Ovary (tissue), 9 donors: ENCODE data around the gene PWP1. TPM values are rescaled to one million over a fixed set of nuclear protein-coding genes. Genes with fewer than 3 reads are reported as not detected.
"Not testable (repeated sequence)": the region's sequence is repeated elsewhere in the genome, so short reads cannot be mapped to it uniquely, and the experiment has no call there.

Experiments
- DNase-seq, 5 donors: peaks; one replicate each; pipeline ENCODE4 v3.0.0-alpha.2; 2019 to 2020
- H3K27ac ChIP-seq, 2 donors: fragments of 200-600 bp; one replicate each; pipeline versions ENCODE4 v1.5.1 to v1.8.0; 2019 to 2022
- H3K27me3 ChIP-seq: fragments of 200-600 bp; one replicate; pipeline ENCODE4 v1.8.0; 2022
- H3K36me3 ChIP-seq: fragments of 200-600 bp; sonication (generic); one replicate; pipeline ENCODE4 v1.5.1; 2019
- H3K4me1 ChIP-seq: one replicate; pipeline ENCODE4 v1.8.1; 2013; ENCODE audit warnings: mild to moderate bottlenecking, moderate library complexity; ENCODE audit not compliant: insufficient read depth
- H3K4me3 ChIP-seq: fragments of 200-600 bp; sonication (generic); one replicate; pipeline ENCODE4 v1.5.1; 2017
- H3K9me3 ChIP-seq, 2 donors: fragments of 200-600 bp in 1 of 2; sonication (generic) in 1 of 2; one replicate each; pipeline versions ENCODE4 v1.5.1 to v1.8.1; 2013 to 2019; ENCODE audit warnings: mild to moderate bottlenecking in 1 of 2, moderate library complexity in 1 of 2
- EP300 ChIP-seq: sonication (generic); formaldehyde crosslinking; IDR thresholded peaks from one replicate; pipeline ENCODE4 v1.6.1; 2017; ENCODE audit warnings: antibody characterized with exemption
- POLR2A ChIP-seq: fragments of 450-650 bp; IDR thresholded peaks from one replicate; pipeline ENCODE4 v1.6.1; 2017; ENCODE audit warnings: antibody characterized with exemption, mild to moderate bottlenecking, moderate library complexity
- WGBS, 3 donors: extraction: QIAGEN DNeasy Blood & Tissue Kit in 1 of 3; methylation state at CpG; one replicate each; pipeline versions ENCODE4 v1.1.5 to v1.1.7; 2013 to 2017; 5-methylcytosine and 5-hydroxymethylcytosine counted together
- intact Hi-C, 4 donors: fragments of 100-400 bp; cut with DNase I; formaldehyde crosslinking; loops; one replicate each; pipeline versions ENCODE4 v1.11.0 to v1.15.1; 2022 to 2023
- polyA plus RNA-seq, 2 donors: library from polyadenylated mRNA; stranded (reverse); fragments of 200-250 nt in 1 of 2; fragments of 350-450 nt in 1 of 2; fragmentation: Illumina TruSeq in 1 of 2; extraction: RNeasy Lipid Tissue Mini Kit (QIAGEN cat#74804) in 1 of 2; gene quantifications; one replicate each; pipeline ENCODE4 v1.2.3, GENCODE V29; 2013 to 2014
- total RNA-seq, 7 donors: library from RNA; depleted of rRNA in 2 of 7; stranded (reverse); fragments of >200 nt in 2 of 7; fragmentation: NEBNext Ultra II Directional in 3 of 7; extraction: Animal tissue kit (Norgen Biotek cat#: 25700) in 3 of 7; gene quantifications; one replicate each; pipeline versions ENCODE4 v1.1.0 to v1.2.4, GENCODE V29; 2016 to 2023
- TF ChIP-seq, protein P1 (sequence below), 3 donors: fragments of 450-650 bp in 2 of 3; fragments of 200-600 bp in 1 of 3; IDR thresholded peaks; one replicate each; pipeline versions ENCODE4 v1.5.1 to v1.8.0; 2016 to 2022; ENCODE audit warnings: antibody characterized with exemption in 3 of 3, mild to moderate bottlenecking in 1 of 3
- donor health status: DM: no; HTN: no; CAD: no; lungs with moderate emphysema.
- donor health status: DM: no; HTN: no; CAD: no.
- donor health status: Bipolar disorder and iron deficiency.
- donor health status: DM: yes; HTN: yes; CAD: no.
- donor health status: DM: no; HTN: no; CAD: no.
- donor health status: DM: yes; HTN: yes; CAD: no.

PWP1 gene
- total and polyA plus RNA-seq, 9 donors = 30.1 to 86.7 (median 34.4) TPM

DNA sequence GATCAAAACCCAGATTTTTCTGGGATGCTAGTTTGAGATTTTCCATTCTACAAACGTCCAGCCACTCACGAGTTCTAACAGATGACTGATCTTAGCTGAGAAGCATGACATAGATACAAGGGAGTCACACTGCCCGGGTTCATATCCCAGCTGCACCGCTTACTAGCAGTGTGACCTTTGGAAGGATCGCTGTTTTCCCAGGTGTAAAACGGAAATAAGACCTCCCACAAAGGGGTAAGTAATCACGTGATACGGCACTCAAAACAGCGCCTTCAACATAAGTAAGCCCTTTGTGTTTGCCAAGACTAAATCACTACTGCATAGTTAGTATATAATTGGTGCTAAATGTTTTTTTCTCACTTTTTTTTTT lies 624 bp upstream of the PWP1 start:
- intact Hi-C loops = loop anchor here in 1 of 4 donors (10.0 kb wide), 1 partner anchor 830 kb away; the partner anchor contains the start of gene FICD
- 4 to 5% (median 4%) methylated on average over 9 of the region's 9 CpGs for WGBS, 3 donors
- Histone ChIP-seq H3K4me1 (peaks cover 4% of the 10 kb centered on the region), H3K9me3 (no peaks in the 10 kb centered on the region), H3K36me3 (no peaks in the 10 kb centered on the region), H3K4me3 (peak overlapping the region; percentile 93), H3K27ac (peak overlapping the region in 1 of 2 donors; percentile 1), H3K27me3 (no peaks in the 10 kb centered on the region)
- TF ChIP-seq, protein P1, sequence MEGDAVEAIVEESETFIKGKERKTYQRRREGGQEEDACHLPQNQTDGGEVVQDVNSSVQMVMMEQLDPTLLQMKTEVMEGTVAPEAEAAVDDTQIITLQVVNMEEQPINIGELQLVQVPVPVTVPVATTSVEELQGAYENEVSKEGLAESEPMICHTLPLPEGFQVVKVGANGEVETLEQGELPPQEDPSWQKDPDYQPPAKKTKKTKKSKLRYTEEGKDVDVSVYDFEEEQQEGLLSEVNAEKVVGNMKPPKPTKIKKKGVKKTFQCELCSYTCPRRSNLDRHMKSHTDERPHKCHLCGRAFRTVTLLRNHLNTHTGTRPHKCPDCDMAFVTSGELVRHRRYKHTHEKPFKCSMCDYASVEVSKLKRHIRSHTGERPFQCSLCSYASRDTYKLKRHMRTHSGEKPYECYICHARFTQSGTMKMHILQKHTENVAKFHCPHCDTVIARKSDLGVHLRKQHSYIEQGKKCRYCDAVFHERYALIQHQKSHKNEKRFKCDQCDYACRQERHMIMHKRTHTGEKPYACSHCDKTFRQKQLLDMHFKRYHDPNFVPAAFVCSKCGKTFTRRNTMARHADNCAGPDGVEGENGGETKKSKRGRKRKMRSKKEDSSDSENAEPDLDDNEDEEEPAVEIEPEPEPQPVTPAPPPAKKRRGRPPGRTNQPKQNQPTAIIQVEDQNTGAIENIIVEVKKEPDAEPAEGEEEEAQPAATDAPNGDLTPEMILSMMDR (IDR thresholded peaks at IDR 0.05) = no peak
- DNase-seq = no peak

DNA sequence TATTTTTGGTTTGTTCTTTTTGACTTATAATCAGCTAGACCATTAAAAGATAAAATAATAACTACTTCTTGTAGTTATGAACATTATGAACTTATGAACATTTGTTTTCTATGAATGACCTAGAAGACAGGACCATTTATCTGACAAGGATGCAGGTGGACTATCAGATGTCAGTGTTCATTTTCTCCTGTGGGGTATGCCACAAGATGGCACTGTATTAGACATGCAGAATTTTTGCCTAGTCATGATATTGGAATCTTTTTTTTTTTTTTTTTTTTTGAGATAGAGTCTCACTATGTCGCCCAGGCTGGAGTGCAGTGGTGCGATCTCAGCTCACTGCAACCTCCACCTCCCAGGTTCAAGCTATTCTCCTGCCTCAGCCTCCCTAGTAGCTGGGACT lies 10.2 kb downstream of the PWP1 start:
- WGBS, 3 donors = 81 to 89% (median 85%) methylated on average over 2 of the region's 2 CpGs
- DNase-seq, H3K27me3 ChIP-seq, H3K4me1 ChIP-seq, H3K9me3 ChIP-seq, H3K4me3 ChIP-seq, H3K36me3 ChIP-seq, H3K27ac ChIP-seq: not testable (repeated sequence)
- intact Hi-C loops = loop anchor here in 1 of 4 donors (10.0 kb wide), 1 partner anchor 59 kb away; no protein-coding TSS in a partner anchor

DNA sequence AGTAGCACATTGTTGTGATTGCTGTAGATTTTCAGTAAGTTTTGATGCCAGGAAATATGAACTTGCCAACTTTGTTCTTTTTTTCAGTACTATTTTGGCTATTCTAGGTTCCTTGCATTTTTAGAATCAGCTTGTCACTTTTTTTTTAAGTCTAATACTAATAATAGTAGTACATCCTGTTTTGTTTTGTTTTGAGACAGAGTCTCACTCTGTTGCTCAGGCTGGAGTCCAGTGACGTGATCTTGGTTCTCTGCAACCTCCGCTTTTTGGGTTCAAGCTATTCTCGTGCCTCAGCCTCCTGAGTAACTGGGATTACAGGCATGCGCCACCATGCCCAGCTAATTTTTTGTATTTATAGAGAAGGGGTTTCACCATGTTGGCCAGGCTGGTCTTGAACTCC lies 16.5 kb downstream of the PWP1 start:
- H3K27me3 ChIP-seq = no peaks in the 10 kb centered on the region
- H3K4me3 ChIP-seq = no peak overlapping the region
- TF ChIP-seq EP300 = no peak
- TF ChIP-seq, protein P1 (IDR thresholded peaks at IDR 0.05) = no peak
- TF ChIP-seq POLR2A = no peak
- no peak overlapping the region for H3K27ac ChIP-seq
- no peaks in the 10 kb centered on the region for H3K9me3 ChIP-seq
- DNase-seq = no peak
- intact Hi-C loops = no loop called here
- 81 to 94% (median 86%) methylated on average over 4 of the region's 4 CpGs for WGBS, 3 donors
- no peaks in the 10 kb centered on the region for H3K4me1 ChIP-seq
- H3K36me3 ChIP-seq = no peaks in the 10 kb centered on the region

DNA sequence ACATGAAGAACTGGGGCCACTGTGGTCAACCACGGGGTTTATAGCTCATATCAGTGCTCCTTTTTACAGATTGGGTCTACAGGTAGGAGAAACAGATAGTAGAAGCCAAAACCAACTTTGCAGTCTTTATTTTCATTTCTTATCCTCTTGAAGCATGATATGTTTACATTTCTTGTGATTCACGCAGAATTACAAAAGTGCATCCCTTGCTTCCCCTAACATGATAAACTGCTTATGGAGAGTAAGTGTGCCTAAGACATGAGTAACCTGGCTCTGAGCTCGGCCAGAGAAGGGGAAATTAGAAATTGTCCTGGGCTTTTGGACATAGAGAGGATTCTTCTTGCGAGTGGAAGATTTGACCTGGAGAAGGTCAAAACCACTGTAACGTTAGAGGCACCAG lies 18.4 kb downstream of the PWP1 start:
- 45 to 76% (median 71%) methylated on average over 5 of the region's 5 CpGs for WGBS, 3 donors
- H3K27me3 ChIP-seq = no peaks in the 10 kb centered on the region

DNA sequence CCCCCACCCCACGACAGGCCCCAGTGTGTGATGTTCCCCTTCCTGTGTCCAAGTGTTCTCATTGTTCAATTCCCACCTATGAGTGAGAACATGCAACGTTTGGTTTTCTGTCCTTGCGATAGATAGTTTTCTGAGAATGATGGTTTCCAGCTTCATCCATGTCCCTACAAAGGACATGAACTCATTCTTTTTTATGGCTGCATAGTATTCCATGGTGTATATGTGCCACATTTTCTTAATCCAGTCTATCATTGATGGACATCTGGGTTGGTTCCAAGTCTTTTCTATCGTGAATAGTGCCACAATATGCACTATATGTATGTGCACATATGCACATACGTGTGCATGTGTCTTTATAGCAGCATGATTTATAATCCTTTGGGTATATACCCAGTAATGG lies 19.9 kb downstream of the PWP1 start:
- H3K27me3 ChIP-seq, H3K27ac ChIP-seq, H3K9me3 ChIP-seq, intact Hi-C loops, DNase-seq, H3K4me1 ChIP-seq, H3K36me3 ChIP-seq, H3K4me3 ChIP-seq: not testable (repeated sequence)
- 95 to 97% (median 97%) methylated on average over 5 of the region's 5 CpGs for WGBS, 3 donors

More for the DNA sequence above, 18.4 kb downstream of the PWP1 start:
- no peaks in the 10 kb centered on the region for H3K36me3 ChIP-seq
- no peak overlapping the region for H3K4me3 ChIP-seq
- TF ChIP-seq, protein P1 (IDR thresholded peaks at IDR 0.05) = no peak
- no peak for TF ChIP-seq EP300
- no peak for TF ChIP-seq POLR2A
- H3K9me3 ChIP-seq = no peaks in the 10 kb centered on the region
- no peak for DNase-seq
- no peak overlapping the region for H3K27ac ChIP-seq
- intact Hi-C loops = no loop called here
- no peaks in the 10 kb centered on the region for H3K4me1 ChIP-seq

DNA sequence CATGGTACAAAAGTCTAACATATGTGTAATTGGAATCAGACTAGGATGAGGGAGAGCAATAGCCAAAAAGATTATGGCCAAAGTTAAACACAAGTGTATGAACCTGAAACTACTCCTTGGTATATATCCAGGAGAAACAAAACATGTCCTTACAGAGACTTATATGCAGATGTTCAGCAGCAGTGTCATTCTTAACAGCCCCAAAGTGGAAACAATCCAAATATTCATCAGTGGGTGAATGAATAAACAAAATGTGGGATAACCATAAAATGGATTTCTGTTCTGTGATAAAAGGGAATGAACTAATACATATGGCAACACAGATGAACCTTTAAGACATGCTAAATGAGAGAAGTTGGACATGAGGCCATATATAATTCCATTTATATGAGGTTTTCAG lies 30.2 kb downstream of the PWP1 start:
- Histone ChIP-seq H3K9me3 (no peaks in the 10 kb centered on the region), H3K27ac (no peak overlapping the region), H3K27me3 (no peaks in the 10 kb centered on the region), H3K4me3 (no peak overlapping the region), H3K36me3 (no peaks in the 10 kb centered on the region), H3K4me1 (no peaks in the 10 kb centered on the region)
- no peak for TF ChIP-seq EP300
- intact Hi-C loops = no loop called here
- DNase-seq = no peak
